GM19438 (cell line): ENCODE results near the gene OSBPL8.
"Not testable (repeated sequence)": the region's sequence is repeated elsewhere in the genome, so short reads cannot be mapped to it uniquely, and the experiment has no call there.

Source experiments
- ATAC-seq: cut with Tn5 transposase; IDR thresholded peaks from one replicate; pipeline ENCODE4 v1.9.1; 2021; ENCODE audit warnings: low read depth; ENCODE audit not compliant: unreplicated experiment

Gene OSBPL8

GRCh38 chr12:76480796-76481195 lies 78.8 kb downstream of the OSBPL8 start:
- ATAC-seq, result no peak

GRCh38 chr12:76478045-76478444 lies 81.5 kb downstream of the OSBPL8 start:
- ATAC-seq, result no peak

GRCh38 chr12:76472862-76473261 lies 86.7 kb downstream of the OSBPL8 start:
- ATAC-seq, result not testable (repeated sequence)

- no peak for ATAC-seq
Measured at GRCh38 chr12:76471579-76471978, 88.0 kb downstream of the OSBPL8 start.

GRCh38 chr12:76470028-76470939 lies 89.3 kb downstream of the OSBPL8 start:
- no peak for ATAC-seq

GRCh38 chr12:76464631-76465166 lies 94.9 kb downstream of the OSBPL8 start:
- no peak for ATAC-seq

GRCh38 chr12:76462668-76463224 lies 96.8 kb downstream of the OSBPL8 start:
- ATAC-seq, result no peak

- no peak for ATAC-seq
Measured at GRCh38 chr12:76460807-76461206, 98.8 kb downstream of the OSBPL8 start.

GRCh38 chr12:76457818-76458217 lies 101.8 kb downstream of the OSBPL8 start:
- ATAC-seq, result no peak

- no peak for ATAC-seq
Measured at GRCh38 chr12:76457010-76457409, 102.6 kb downstream of the OSBPL8 start.

- ATAC-seq, result peak; percentile 90
Measured at GRCh38 chr12:76455582-76456345, 103.8 kb downstream of the OSBPL8 start.

- ATAC-seq, result no peak
Measured at GRCh38 chr12:76451528-76451927, 108.0 kb downstream of the OSBPL8 start.

- ATAC-seq, result no peak
Measured at GRCh38 chr12:76450690-76451089, 108.9 kb downstream of the OSBPL8 start.

- no peak for ATAC-seq
Measured at GRCh38 chr12:76449993-76450392, 109.6 kb downstream of the OSBPL8 start.

GRCh38 chr12:76449583-76449982 lies 110.0 kb downstream of the OSBPL8 start:
- ATAC-seq, result no peak

GRCh38 chr12:76449016-76449415 lies 110.6 kb downstream of the OSBPL8 start:
- no peak for ATAC-seq

GRCh38 chr12:76446090-76446489 lies 113.5 kb downstream of the OSBPL8 start:
- ATAC-seq, result no peak

- ATAC-seq, result no peak
Measured at GRCh38 chr12:76445462-76445861, 114.1 kb downstream of the OSBPL8 start.

- ATAC-seq, result no peak
Measured at GRCh38 chr12:76444408-76444984, 115.1 kb downstream of the OSBPL8 start.

GRCh38 chr12:76441016-76441415 lies 118.6 kb downstream of the OSBPL8 start:
- no peak for ATAC-seq

- no peak for ATAC-seq
Measured at GRCh38 chr12:76432733-76433132, 126.8 kb downstream of the OSBPL8 start.
